LNCAP (cell line): Measurements from ENCODE around the gene HNRNPU.

ENCODE experiments used
- TF ChIP-seq, protein P1 (sequence below): fragments of 450-650 bp; IDR thresholded peaks from 2 replicates; pipeline ENCODE4 v1.5.1; 2017; ENCODE audit warnings: mild to moderate bottlenecking

The HNRNPU gene

DNA sequence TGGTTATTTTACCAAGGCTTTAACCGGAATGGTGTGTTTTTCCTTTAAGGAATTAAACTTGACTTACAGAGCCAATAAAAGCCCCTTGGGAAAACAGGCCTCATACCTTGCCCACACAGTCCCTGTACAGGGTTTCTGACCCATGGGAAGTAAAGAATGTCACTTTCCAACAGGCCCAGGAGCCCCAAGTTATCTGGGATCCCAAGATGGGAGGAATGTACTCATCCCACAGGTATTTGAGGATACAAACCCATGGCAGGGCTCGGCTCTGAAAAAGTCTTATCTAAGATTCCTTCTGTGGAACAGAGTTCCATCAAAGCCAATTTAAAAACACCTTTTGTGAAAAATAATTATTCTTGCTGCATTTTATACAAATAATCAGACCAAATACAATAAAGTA is 44.2 kb downstream of the HNRNPU start:
- TF ChIP-seq, protein P1, sequence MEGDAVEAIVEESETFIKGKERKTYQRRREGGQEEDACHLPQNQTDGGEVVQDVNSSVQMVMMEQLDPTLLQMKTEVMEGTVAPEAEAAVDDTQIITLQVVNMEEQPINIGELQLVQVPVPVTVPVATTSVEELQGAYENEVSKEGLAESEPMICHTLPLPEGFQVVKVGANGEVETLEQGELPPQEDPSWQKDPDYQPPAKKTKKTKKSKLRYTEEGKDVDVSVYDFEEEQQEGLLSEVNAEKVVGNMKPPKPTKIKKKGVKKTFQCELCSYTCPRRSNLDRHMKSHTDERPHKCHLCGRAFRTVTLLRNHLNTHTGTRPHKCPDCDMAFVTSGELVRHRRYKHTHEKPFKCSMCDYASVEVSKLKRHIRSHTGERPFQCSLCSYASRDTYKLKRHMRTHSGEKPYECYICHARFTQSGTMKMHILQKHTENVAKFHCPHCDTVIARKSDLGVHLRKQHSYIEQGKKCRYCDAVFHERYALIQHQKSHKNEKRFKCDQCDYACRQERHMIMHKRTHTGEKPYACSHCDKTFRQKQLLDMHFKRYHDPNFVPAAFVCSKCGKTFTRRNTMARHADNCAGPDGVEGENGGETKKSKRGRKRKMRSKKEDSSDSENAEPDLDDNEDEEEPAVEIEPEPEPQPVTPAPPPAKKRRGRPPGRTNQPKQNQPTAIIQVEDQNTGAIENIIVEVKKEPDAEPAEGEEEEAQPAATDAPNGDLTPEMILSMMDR = no peak

DNA sequence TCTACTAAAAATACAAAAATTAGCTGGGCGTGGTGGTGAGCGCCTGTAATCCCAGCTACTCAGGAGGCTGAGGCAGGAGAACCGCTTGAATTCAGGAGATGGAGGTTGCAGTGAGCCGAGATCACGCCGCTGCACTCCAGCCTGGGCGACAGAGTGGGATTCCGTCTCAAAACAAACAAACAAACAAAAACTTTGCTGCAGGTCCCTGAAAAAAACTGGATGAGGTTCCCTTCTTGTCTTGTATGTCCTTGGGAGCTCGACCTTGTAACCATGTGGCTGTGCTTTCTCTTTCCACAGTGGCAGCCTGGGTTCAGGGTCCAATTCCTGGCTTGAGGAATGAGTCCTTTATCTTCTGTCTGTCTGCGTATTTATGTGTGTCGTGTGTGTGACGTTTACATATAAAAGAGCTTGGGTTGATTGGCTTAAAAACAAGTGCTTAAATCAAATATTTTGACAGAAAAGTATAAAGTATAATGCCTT is 46.9 kb downstream of the HNRNPU start:
- TF ChIP-seq, protein P1 = no peak

DNA sequence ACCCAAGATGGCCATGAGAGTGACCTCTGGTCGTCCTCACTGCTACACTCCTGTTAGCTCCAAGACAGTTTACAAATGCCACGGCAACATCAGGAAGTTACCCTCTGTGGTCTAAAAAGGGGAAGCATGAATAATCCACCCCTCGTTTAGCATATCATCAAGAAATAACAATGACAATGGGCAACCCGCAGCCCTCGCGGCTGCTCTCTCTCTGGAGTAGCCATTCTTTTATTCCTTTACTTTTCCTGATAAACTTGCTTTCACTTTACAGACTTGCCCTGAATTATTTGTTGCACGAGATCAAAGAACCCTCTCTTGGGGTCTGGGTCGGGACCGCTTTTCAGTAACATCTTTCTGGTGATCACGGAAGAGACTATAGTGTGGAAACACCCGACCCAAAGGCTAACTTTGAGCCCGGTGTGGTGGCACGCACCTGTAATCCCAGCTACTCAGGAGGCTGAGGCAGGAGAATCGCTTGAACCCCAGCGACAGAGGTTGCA is 48.7 kb downstream of the HNRNPU start:
- TF ChIP-seq, protein P1 = no peak

DNA sequence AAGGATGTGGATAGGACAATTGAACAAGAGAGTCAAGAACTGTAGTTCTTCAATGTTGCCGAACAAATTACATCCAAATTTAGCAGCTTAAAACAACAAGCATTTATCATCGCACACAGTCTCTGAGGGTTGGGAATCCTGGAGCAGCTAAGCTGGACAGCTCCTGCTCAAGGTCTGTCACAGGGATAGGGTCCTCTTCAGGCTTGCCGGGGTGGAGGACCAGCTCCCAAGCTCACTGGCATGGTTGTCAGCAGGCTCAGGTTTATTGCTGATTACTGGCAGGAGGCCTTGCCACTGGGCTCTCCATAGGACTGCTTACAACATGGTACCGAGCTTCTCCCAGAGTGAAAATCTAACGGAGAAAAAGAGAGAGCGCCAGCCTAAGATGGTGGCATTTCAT is 51.0 kb downstream of the HNRNPU start:
- TF ChIP-seq, protein P1 = no peak

DNA sequence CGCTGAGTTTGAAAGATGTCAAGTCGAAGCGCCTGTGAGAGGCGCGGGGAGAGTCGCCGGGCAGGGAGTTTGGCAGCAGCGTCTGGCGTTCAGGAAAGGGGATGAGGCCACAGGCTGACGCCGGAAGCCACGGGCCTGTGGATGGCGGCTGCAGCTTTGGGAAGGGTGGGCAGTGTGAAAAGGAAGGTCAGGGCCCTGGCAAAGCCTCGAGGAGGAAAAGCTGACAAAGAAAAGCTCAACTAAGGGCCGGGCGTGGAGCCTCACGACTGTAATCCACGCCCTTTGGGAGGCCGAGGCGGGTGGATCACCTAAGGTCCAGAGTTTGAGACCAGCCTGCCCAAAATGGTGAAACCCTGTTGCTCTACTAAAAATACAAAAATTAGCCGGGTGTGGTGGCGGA is 54.1 kb downstream of the HNRNPU start:
- TF ChIP-seq, protein P1 = no peak

DNA sequence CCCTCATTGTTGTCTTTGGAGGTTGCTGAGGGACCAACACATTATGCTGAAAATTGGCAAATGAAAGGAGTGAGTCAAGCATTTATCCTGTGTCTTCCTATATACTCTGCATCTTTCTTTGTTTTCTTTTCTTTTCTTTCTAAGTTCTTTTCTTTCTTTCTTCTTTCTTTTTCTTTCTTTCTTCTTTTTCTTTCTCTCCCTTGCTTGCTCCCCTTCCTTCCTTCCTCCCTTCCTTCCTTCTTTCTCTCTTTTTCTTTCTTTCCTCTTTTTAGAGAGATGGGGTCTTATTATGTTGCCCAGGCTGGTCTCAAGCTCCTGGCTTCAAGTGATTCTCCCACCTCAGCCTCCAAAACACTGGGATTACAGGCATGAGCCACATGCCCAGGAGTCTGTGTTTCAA is 57.2 kb downstream of the HNRNPU start:
- TF ChIP-seq, protein P1 = no peak

DNA sequence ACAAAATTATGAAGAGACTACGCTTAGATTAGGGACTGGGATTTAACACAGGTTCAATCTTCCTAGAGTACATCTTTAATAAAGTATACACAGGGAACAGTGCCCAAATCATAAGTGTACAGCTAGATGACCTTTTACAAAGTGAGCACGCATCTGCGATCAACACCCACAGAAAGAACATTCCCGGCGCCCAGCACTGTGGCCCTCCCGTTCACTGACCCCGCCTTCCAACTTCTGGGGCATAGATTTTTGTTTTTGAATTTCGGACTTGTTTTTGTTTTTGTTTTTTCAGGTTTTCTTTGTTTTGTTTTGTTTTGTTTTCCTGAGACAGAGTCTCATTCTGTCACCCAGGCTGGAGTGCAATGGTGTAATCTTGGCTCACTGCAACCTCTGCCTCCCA is 59.5 kb downstream of the HNRNPU start:
- TF ChIP-seq, protein P1 = no peak
